ENCODE data around the gene TOMM6.

Gene TOMM6

DNA sequence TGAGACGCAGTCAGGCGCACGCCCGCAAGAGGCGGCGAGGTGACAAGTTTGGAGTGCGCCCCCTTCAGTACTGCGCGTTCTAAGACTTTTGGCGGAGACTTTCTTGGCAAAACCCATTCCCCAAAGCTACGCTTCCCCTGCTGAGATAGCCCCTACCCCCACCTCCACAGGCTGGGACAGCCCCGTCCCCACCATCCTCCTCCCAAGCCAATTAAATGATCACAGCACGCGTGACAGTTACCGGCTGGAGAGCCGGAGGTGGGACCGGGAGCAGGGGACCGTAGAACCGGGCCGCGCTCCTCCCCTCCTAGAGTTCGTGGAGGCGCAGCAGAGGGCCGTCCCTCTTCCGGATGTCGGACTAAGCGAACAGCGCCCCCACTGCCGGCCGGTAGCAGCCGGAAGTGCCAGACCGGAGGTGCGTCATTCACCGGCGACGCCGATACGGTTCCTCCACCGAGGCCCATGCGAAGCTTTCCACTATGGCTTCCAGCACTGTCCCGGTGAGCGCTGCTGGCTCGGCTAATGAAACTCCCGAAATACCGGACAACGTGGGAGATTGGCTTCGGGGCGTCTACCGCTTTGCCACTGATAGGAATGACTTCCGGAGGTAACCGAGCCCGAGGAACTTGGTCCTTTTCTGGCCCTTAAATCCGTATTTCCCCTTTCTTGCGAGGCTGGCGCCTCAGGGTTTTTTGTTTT lies at the start of gene TOMM6:
TSS of gene TOMM6 (plus strand) at position 476 of the 699 bp plus-strand sequence. CDS start at position 480, 4 bp downstream.
- DNase-seq, result peak; percentile 96

DNA sequence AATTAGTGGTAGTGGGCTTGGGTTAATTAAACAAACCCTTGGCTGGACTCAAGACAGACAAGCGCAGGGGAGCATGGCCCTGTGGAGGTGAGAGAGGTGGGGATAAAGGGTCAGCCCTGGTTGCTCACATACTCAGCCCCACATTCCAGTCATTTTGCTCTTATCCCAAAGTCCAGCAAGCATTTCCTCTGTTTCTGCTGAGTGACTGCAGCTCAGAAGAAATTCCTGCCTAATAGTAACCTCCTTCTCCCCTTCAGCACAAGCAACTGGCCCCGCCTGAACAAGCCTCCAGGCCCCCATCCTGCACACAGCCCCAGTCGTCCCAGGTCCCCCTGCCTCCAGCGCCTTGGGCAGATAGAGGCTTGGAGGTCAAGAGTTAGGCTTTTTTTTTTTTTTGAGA lies 48.5 kb upstream of the TOMM6 start:
- no peak for DNase-seq

DNA sequence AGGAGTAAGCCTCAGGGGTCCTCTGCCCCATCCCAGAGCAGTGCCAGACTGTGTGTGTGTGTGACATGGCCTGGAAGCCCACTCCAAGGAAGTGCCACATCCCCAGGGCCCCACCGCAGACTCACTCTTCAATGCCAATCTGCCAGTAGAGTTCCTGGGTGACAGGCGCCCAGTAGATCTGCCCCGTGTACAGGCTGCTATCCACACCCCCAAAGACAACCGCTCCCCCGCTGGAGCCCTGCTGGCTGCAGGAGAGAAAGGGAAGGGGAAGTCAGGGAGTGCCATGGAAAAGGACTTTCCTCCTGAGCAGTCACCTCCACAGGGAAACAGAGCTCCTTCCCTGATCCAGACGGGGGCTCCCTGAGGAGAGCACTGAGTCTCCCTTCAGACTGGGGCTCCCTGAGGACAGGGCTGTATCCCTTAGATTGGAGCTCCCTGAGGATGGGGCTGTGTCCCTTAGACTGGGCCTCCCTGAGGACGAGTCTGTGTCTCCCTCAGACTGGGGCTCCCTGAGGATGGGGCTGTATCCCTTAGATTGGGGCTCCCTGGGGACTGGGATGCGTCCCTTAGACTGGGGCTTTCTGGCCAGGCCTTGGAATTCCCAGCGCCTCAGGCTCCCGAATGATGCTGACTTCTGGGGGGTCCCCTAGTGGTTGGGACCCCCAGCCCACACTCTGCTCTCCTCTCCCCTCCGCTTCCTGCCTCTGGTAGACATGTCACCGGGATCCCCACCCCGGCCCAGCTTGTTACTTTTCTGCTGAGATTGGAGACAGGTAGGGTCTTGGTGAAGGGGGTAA lies 46.9 kb upstream of the TOMM6 start:
- DNase-seq, result no peak

DNA sequence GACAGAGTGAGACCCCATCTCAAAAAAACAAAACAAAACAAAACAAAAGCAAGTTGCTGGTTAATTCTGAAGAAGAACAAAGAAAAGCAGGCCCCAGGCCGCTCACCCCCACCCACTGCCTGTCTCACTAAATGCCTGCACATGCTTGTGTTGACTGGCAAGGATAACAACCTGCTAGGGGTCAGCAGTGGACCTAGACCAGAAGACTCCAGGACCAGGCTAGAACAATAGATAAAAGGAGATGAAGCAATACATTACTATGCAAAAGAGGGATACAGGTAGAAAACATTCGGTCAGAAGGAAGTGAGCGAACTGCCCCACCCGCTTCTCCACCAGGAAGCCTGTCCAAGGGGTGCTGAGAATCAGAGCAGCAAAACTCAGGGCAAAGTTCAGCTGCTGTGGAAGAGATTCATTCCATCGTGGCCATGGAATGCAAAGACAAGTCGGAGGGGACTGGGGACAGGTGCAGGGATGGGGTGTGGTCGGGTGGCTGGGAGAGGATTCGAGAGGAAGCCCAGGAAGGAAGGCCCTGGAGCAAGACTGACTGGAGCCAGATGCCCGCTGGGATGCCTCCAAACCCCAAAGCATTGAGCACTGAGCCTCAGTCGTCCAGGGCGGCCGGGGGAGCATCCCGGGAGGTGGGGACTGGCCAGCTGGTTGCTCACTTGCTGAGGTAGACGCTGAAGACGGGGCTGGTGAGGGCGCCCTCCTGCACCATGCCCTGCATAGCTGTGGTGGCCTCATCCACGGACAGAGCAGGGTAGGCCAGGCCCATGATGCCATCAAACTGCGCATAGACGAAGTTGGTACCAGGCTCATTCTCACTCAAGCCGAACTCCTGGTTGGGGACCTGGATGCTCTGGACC lies 45.6 kb upstream of the TOMM6 start:
- DNase-seq, result no peak

DNA sequence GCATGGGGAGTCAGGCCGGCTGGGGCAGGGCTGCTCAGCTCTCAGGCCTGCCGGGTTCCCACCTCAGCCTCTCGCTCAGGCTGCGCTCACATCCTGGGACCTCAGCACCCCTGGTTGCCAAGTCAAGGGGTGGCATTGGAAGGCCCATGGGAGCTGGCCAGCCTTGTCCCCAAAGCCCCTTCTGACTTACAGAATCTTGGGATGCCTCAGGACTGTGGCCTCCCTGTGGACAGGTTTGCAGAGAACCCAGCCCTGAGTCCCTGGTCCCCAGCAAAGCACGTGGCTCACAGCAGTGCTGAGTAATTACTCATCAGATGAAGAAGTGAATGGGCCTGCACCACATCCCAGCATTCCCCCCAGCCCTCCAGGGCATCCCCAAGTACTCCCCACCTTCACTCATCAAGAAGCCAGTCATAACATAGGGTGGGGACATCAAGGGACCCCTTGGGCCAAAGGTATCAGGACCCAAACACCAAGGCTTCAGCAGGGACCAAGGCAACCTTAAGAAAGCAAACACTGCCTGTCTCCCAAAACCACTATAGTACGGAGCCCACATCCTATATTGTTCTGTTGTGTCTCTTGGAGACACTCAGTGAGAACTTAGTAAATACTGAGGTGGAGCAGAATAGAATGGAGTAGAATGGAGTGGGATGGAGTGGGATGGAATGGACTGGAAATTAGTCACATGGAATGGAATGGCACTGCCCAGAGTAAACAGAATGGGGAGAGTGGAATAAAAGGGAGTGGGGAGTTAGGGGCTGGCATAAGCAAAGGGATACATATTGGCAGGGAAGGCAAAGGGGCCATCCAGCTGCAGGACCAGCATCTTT lies 43.9 kb upstream of the TOMM6 start:
- no peak for DNase-seq

DNA sequence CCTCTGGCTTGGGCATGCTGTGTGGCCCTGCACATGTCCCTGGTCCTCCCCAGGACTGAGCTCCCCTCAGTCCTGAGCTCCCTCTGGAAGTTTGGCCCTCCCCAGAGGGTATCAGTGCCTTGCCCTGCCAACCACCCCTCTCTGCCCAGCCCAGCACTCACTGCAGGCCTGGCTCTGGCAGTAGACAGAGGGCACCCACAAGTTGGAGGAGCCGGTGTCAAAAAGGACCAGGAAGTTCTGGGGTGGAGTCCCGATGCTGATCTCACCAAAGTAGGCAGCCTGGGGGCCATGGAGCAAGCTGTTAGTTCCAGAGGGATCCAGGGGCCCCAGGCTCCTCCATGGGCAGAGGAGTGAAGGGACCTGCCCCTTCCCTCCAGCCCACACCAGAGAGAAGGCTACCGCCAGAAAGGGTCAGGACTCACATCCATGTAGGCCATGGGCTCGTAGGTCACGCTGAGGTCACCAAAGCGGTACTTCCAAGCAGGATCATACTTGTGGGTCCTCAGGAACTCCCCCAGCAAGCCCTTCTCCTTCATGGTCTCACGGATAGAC lies 43.2 kb upstream of the TOMM6 start:
- DNase-seq, result no peak

DNA sequence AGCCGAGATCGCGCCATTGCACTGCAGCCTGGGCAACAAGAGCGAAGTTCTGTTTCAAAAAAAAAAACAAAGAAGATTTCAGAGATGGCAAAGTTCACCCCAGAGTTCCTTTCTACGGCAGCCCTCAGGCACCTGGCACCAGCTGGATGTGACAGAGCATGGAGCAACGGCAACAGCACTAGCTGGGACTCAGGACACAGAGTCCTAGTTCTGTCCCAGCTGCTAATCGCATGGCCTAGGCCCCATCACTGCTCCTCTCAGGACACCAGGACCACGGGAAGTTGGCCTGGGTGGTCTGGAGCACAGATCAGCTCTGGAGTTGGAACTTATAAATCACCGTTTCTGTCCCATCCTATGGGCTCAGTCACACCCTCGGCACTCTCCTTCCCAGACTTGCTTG lies 41.4 kb upstream of the TOMM6 start:
- DNase-seq, result no peak

DNA sequence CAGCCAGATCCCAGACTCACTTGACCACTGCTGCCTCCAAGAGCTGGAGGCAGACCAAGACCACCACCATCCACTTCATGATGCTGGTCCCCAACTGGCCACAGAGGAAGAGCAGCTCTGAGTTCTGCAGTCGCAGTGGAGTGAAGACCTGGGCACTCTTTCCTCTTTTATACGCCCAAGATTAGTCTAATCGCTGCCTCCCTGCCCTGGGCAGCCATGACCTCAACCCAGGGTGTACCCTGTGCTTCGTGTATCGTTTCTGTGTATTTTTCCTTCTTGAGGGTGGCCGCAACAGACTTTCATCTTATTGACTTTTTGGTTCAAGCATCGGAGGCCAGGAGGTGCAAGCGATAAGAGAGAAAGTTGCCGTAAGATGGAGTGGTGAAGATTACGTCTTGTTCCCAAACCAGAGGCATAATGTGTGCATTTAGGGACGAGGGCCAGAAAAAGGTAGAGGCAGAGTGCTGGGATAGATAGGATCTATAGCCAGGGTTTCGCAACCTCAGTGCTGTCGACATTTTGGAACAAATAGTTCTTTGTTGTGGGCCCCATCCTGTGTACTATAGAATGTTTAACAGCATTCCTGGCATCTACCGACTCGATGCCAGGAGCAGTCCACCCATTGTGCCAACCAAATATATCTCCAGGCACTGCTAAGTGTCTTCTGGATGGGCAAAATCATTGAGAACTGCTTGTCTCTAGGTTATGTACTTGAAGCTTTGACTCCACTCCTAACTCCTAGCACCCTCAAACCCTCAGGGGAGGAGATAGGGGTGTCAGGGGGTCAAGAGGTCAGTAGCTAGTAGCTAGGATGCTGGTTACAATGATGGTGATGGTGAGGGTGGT lies 40.0 kb upstream of the TOMM6 start, which contains the start of gene PGC:
TSS of gene PGC (minus strand) at position 142 of the 846 bp plus-strand sequence. CDS start at position 79, 63 bp downstream.
- no peak for DNase-seq

DNA sequence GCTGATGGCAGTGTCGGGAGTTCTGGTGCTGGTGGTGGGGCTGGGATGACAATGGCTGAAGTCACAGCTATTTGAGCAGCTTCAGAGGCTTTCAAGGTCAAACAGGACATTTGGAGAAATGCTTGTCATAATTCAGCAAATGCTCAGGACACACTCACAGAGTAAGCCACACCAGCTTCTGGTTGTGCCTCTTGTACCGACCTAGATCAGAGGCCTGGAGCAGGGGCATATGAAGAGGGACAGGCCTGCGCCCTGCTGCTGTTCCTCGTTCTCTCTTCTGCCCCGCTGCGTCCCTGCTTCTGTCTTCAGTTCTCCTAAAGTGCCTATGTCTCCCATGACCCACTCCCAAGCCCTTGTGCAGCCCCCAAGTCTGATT lies 39.4 kb upstream of the TOMM6 start:
- no peak for DNase-seq

DNA sequence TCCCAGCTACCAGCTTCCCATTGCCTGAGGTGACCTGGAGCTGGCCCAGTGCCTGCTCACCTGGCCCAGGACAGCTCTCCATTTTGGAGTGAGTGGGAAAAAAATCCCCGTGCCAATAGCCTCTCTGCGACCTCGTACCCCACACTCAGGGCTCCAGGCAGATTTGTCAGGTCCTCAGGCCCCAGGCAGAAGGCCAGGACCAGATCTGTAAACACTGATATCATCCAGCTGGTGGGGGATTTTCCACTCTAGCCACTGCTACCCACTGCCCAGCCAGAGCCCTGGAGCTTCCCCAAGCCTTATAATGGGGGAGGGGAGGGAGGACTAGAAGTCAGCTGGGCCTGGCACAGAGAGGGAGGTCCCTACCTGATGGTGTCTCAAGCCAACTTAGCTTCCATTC lies 39.0 kb upstream of the TOMM6 start:
- no peak for DNase-seq

DNA sequence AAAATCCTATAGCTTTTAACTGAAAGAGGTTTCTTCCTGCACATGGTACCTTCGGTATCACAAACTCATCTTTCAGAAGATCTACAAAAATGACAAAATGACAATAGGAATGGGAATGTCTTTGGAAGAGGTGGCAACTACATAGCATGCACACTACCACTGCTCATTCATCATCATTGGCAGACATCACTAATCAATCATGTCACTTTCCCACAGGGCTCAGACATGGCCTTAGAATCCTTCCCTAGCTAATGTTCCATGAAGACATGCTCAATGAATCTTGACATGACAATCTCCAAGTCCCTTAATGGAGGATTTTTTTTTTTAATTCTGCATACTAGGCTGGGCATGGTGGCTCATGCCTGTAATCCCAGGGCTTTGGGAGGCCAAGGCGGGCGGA lies 37.1 kb upstream of the TOMM6 start:
- no peak for DNase-seq

DNA sequence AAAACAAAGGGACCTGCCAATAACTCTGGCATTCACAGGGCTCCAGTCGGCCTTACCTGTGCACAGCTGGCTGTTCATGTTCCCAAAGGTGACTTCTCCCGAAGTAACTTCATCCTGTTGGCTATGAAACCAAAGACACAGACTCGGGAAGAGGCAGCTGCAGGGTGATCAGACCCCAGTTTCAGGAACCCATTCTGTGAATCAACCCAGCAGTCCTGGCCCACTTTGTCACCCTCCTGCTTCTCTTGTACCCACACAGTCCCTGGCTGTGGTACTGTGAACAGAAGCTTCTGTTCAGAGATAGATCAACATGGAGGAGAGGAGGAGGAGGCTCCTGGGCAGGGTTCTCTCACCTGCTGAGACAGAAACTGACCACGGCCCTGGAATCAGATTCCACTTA lies 31.6 kb upstream of the TOMM6 start:
- DNase-seq, result no peak

DNA sequence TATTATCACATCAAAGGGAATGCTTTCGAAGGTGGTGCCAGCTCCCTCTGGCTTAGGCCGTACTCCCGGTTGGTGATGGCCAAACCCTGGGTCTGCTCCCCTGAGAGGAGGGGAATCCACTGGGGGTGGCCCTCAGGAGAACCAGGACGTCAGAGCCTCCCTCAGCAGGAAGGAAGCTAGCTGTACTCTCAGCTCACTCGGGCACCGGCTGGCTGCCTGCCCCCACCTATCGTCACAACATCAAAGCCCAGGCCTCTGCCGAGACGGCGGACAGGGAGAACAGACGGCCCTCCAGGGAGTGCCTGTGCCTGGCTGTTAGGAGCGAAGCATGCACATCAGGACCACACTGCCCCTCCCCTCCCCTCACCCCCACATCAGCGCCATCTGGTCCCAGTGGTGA lies 31.1 kb upstream of the TOMM6 start:
- peak; percentile 13 for DNase-seq

DNA sequence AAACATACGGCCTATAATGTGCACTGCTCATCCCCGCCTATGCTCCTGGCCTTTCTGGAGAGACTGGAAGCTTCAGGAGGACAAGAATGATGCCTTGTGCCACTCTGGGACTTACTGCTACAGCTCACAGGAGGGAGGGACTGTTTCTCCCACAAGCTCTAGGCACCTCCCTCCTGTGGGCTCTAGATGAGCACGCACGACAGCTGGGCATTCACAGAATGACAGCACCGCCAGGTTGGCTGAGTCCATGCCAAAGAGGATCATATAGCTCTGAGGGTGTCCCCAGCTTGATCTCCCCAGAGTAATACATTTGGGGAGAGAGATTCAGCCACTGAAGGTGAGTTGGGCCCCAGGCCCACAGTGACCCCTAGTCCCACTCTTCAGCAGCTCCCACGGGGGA lies 30.2 kb upstream of the TOMM6 start:
- DNase-seq, result no peak

DNA sequence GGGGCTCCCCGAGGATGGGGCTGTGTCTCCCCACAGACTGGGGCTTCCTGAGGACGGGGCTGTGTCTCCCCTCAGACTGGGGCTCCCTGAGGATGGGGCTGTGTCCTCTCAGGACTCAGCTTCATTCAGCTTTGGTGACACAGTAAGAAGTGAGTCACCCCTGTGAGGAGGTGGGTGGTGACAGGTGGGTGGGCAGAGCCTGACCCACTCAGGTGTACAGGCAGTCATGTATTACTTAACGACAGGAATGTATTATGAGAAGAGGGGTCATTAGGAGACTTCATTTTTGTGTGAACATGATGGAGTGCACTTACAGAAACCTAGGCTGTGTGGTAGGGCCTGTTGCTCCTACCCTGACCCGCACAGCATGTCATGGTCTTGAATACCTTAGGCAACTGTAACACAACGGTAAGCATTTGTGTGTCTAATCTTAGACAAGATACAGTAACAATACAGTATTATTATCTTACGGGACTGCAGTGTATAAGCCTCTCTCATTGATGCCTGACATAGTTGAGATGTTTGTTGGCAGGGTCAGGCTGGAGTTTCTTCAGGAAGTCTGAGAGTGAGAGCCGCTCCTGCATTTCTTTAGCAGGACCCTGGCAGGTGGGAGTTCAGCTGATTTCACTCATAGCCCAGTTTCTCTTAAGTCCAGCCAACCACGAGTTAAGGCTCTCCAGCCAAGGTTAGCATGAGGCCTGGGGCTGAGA lies 29.4 kb upstream of the TOMM6 start:
- DNase-seq, result no peak

DNA sequence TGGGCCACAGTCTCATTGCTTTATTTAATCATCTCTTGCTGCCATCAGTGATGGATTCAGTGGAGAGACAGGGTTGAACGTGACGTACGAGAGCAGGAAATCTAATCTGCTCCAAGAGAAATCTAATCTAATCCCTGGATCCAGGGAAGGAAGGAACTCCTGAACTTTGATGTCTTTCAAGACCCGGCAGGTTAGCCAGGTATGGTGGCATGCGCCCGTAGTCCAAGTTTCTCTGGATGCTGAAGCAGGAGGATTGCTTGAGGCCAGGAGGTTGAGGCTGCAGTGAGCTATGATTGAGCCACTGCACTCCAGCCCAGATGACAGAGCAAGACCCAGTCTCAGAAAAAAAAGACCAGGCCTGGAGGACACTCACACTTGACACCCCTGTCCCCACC lies 28.9 kb upstream of the TOMM6 start:
- no peak for DNase-seq

DNA sequence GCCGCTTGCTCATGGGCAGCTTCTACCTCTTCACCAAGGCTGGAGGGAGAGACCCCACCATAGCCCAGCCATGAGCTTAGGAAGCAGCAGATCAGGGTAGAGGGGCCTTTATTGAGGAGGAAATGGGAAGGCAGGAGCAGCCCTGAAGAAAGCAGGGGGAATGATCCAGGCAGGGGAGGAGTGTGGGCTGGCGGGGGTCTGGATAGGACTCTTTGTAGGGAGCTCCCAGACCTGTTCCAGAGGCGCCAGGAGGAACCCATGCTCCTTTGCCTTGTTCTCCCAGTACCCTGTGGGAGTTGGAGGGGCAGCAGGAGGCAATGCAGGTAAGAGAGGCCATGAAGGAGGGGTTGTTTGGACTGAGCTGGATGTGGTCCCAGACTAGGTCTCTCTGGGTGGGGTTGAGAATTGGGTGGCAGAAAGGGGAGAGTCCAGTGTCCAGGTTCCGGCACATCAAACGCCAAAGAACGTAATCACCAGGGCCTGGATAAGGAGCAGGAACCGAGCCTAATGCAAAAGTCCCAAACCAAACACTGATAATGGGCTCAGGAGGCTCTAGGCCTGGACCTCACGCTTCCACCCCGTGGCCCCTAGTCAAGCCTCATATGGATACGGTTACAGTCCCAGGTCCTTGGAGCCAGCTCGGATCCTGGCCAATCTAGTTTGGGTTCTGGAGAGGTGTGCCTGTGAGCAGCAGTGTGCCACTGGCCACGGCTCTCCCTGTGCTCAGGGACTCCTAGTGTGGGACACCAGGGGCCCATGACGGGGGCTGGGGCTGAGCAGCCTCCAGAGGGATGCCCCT lies 28.2 kb upstream of the TOMM6 start:
- no peak for DNase-seq

DNA sequence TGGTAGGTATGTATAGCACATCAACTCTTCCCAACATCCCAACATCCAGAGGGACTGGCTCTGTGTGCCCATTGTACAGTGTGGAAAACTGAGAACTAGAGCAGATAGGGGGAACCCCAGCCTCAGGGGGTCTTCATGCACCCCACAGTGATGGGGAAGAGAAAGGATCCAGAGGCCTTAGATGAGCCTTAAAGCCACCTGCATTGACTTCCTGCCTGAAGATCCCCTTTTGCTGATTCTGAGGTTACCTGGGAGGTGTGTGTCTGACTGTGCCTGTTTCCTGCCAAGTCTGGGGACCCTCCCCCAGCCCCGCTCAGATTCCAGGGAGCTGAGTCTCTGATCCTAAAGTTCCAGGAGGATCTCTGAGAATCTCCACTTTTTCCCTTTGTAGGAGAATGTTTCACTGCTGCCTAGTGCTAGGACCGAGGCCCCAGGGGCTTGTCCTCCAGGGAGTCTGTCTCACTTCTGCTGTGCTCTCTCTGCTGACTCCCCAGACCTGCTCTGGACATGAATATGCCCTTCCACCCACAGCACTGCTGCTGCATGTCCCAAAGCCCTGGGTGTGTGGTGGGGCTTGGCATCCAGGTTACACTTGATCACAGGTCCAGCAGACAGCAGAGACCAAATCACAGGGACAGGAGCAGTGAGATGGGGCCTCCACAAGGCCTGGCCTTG lies 27.5 kb upstream of the TOMM6 start:
- no peak for DNase-seq

DNA sequence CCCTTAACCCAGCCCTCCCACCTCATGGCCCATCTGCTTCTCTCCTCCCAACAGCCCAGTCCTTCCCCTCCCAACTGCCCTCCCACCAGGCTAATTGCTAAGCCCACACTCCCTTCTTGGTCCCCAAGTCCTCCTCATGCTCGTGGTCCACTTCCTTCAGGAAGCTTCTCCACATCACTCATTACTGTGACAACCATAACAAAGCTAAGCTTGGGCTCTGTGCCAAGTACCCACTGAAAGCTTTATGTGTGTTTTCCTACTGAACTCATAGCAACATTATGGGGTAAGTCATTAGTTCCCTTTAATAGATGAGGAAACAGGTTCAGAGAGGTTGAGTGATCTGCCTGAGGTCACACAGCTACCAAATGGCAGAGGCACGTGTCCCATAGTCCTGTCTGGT lies 24.0 kb upstream of the TOMM6 start:
- DNase-seq, result no peak
